Esophagus squamous epithelium (tissue), 4 donors: ENCODE results near the gene GPC1.

Experiments used
- CTCF ChIP-seq, 6 experiments: fragments of 450-650 bp in 4 of 6; fragments of 200-600 bp in 2 of 6; sonication (generic) in 2 of 6; IDR thresholded peaks; one replicate each; pipeline ENCODE4 v1.5.1; 2016 to 2019; ENCODE audit warnings: antibody characterized with exemption in 6 of 6, mild to moderate bottlenecking in 4 of 6, moderate library complexity in 4 of 6
- POLR2A ChIP-seq, 4 donors: fragments of 450-650 bp; IDR thresholded peaks; one replicate each; pipeline ENCODE4 v1.6.1; 2017; ENCODE audit warnings: antibody characterized with exemption in 4 of 4, mild to moderate bottlenecking in 4 of 4, moderate library complexity in 3 of 4

GRCh38 chr2:240512666-240513535 lies 77.4 kb downstream of the GPC1 start:
- no peak for TF ChIP-seq CTCF (IDR thresholded peaks at IDR 0.05)
- TF ChIP-seq POLR2A (IDR thresholded peaks at IDR 0.05), result no peak
